IMR-90 (cell line): ENCODE data around the gene SEC16A. TPM values are rescaled to one million over a fixed set of nuclear protein-coding genes. Genes with fewer than 3 reads are reported as not detected.

Experiments used
- ATAC-seq: fragments of 200-7000 bp; cut with Tn5 transposase; 2 replicates; pipeline ENCODE4 v1.9.1; 2020; ENCODE audit warnings: low read depth, mild to moderate bottlenecking, moderate library complexity
- BruUV-seq: library from RNA; stranded (reverse); fragments of 400-500 nt; replicated peaks from 2 replicates; lab custom pipeline; 2021; lab: Mats Ljungman, UMichigan
- CTCF ChIA-PET: fragments of 300-600 bp; formaldehyde crosslinking; extraction: SDS; loops from one replicate; lab custom pipeline; 2021; ENCODE audit warnings: antibody characterized with exemption; lab: Yijun Ruan, JAX
- POLR2A ChIA-PET: fragments of 300-600 bp; sonication (Branson Sonifier 250); formaldehyde crosslinking; loops from one replicate; lab custom pipeline; 2022; ENCODE audit warnings: antibody characterized with exemption; ENCODE audit not compliant: unreplicated experiment; lab: Charles Lee
- DNase-seq: peaks from one replicate; pipeline ENCODE4 v3.0.0; 2013
- H2AFZ ChIP-seq: replicated peaks from 2 replicates; pipeline ENCODE3; 2013; ENCODE audit warnings: low read length, mild to moderate bottlenecking; ENCODE audit not compliant: poor library complexity
- H2AK5ac ChIP-seq: 2 replicates; pipeline ENCODE4 v1.6.1; 2013; ENCODE audit warnings: low read depth, low read length, inconsistent platforms
- H2AK9ac ChIP-seq: replicated peaks from 2 replicates; pipeline ENCODE3; 2013; ENCODE audit warnings: mild to moderate bottlenecking, low read depth, low read length, moderate library complexity; ENCODE audit not compliant: poor library complexity
- H2BK120ac ChIP-seq: 2 replicates; pipeline ENCODE4 v1.6.1; 2013; ENCODE audit warnings: low read depth, low read length, inconsistent platforms
- H2BK15ac ChIP-seq: 3 replicates; pipeline ENCODE4 v1.6.1; 2013; ENCODE audit warnings: low read depth, low read length, inconsistent platforms
- H2BK20ac ChIP-seq: 2 replicates; pipeline ENCODE4 v1.6.1; 2013; ENCODE audit warnings: low read depth, mild to moderate bottlenecking, inconsistent platforms, low read length, moderate library complexity
- H2BK5ac ChIP-seq: 2 replicates; pipeline ENCODE4 v1.6.1; 2013; ENCODE audit warnings: mild to moderate bottlenecking, low read depth, low read length, inconsistent platforms; ENCODE audit not compliant: poor library complexity, severe bottlenecking
- H3K14ac ChIP-seq: replicated peaks from 2 replicates; pipeline ENCODE4 v1.6.1; 2013; ENCODE audit warnings: low read depth, low read length, inconsistent platforms
- H3K18ac ChIP-seq: 2 replicates; pipeline ENCODE4 v1.6.1; 2013; ENCODE audit warnings: low read depth, low read length, control low read depth
- H3K23ac ChIP-seq: 2 replicates; pipeline ENCODE4 v1.6.1; 2013; ENCODE audit warnings: low read depth, low read length, inconsistent platforms
- H3K27ac ChIP-seq: 2 replicates; pipeline ENCODE4 v1.5.1; 2013; ENCODE audit warnings: mild to moderate bottlenecking, control low read depth, low read length; ENCODE audit not compliant: insufficient read depth
- H3K27me3 ChIP-seq: 2 replicates; pipeline ENCODE4 v1.6.1; 2013; ENCODE audit warnings: low read length; ENCODE audit not compliant: control insufficient read depth, insufficient read depth
- H3K36me3 ChIP-seq: 2 replicates; pipeline ENCODE4 v1.6.1; 2013; ENCODE audit warnings: low read length, mixed read lengths; ENCODE audit not compliant: control insufficient read depth, insufficient read depth
- H3K4ac ChIP-seq: 2 replicates; pipeline ENCODE4 v1.6.1; 2013; ENCODE audit warnings: low read depth, low read length, inconsistent platforms
- H3K4me1 ChIP-seq: 2 replicates; pipeline ENCODE4 v1.6.1; 2013; ENCODE audit warnings: low read length, mixed read lengths; ENCODE audit not compliant: control insufficient read depth, insufficient read depth
- H3K4me2 ChIP-seq: 2 replicates; pipeline ENCODE4 v1.6.1; 2013; ENCODE audit warnings: low read depth, mild to moderate bottlenecking, control low read depth, low read length, moderate library complexity
- H3K4me3 ChIP-seq: 2 replicates; pipeline ENCODE4 v1.5.1; 2013; ENCODE audit warnings: low read depth, mild to moderate bottlenecking, control low read depth, low read length, moderate library complexity; ENCODE audit not compliant: insufficient read depth
- H3K56ac ChIP-seq: 2 replicates; pipeline ENCODE4 v1.6.1; 2013; ENCODE audit warnings: low read length, inconsistent platforms; ENCODE audit not compliant: insufficient read depth; ENCODE audit errors: extremely low read depth
- H3K79me1 ChIP-seq, 2 experiments: 2 replicates each; pipeline ENCODE4 v1.6.1; 2013; ENCODE audit warnings: low read length in 2 of 2, inconsistent platforms in 1 of 2, low read depth in 1 of 2
- H3K9ac ChIP-seq: 2 replicates; pipeline ENCODE4 v1.6.1; 2013; ENCODE audit warnings: low read depth, low read length, control low read depth
- H3K9me1 ChIP-seq: 2 replicates; pipeline ENCODE4 v1.6.1; 2013; ENCODE audit warnings: low read length, inconsistent platforms; ENCODE audit not compliant: insufficient read depth
- H3K9me3 ChIP-seq: 2 replicates; pipeline ENCODE4 v1.6.1; 2013; ENCODE audit warnings: low read length; ENCODE audit not compliant: control insufficient read depth, insufficient read depth
- H4K20me1 ChIP-seq: 2 replicates; pipeline ENCODE4 v1.6.1; 2013; ENCODE audit warnings: low read length, inconsistent platforms; ENCODE audit not compliant: insufficient read depth
- H4K5ac ChIP-seq: 2 replicates; pipeline ENCODE4 v1.6.1; 2013; ENCODE audit warnings: mild to moderate bottlenecking, low read depth, low read length, control low read depth
- H4K8ac ChIP-seq, 2 experiments: 2 replicates each; pipeline ENCODE4 v1.6.1; 2013; ENCODE audit warnings: low read depth in 2 of 2, low read length in 2 of 2, control low read depth in 1 of 2, inconsistent platforms in 1 of 2
- H4K91ac ChIP-seq: 2 replicates; pipeline ENCODE4 v1.6.1; 2013; ENCODE audit warnings: low read depth, low read length, inconsistent platforms; ENCODE audit not compliant: insufficient read depth
- BHLHE40 ChIP-seq: fragments of 150-350 bp; IDR thresholded peaks from 2 replicates; pipeline ENCODE4 v1.6.1; 2016; ENCODE audit warnings: mild to moderate bottlenecking, low read depth, low read length
- CEBPB ChIP-seq: IDR thresholded peaks from 2 replicates; pipeline ENCODE4 v1.6.1; 2012; ENCODE audit warnings: low read depth, low read length, improper control_type of control experiment
- CHD1 ChIP-seq: IDR thresholded peaks from 2 replicates; pipeline ENCODE4 v1.6.1; 2012; ENCODE audit warnings: low read depth, low read length, improper control_type of control experiment
- ELK1 ChIP-seq: fragments of 150-350 bp; IDR thresholded peaks from 2 replicates; pipeline ENCODE4 v1.6.1; 2016; ENCODE audit warnings: low read depth, mild to moderate bottlenecking, low read length, moderate library complexity, borderline replicate concordance
- MAZ ChIP-seq: IDR thresholded peaks from 2 replicates; pipeline ENCODE4 v1.6.1; 2012; ENCODE audit warnings: low read depth, mild to moderate bottlenecking, low read length, improper control_type of control experiment, moderate library complexity, borderline replicate concordance
- RAD21 ChIP-seq: IDR thresholded peaks from 2 replicates; pipeline ENCODE4 v1.6.1; 2012; ENCODE audit warnings: low read length, improper control_type of control experiment
- USF2 ChIP-seq: fragments of 150-350 bp; IDR thresholded peaks from 2 replicates; pipeline ENCODE4 v1.6.1; 2017; ENCODE audit warnings: mild to moderate bottlenecking, antibody characterized with exemption, low read length, low read depth
- WGBS, 2 experiments: methylation state at CpG; one replicate each; pipeline versions ENCODE4 v1.1.5 to v1.1.7; 2013; ENCODE audit warnings: missing lambda C conversion rate in 2 of 2; ENCODE audit not compliant: insufficient read length in 1 of 2; ENCODE audit errors: extremely low coverage in 2 of 2; 5-methylcytosine and 5-hydroxymethylcytosine counted together
- dilution Hi-C: fragments of 300-500 bp; cut with HindIII; formaldehyde crosslinking; loops from one replicate; pipeline ENCODE4 v1.14.3; 2018; ENCODE audit warnings: low sequenced_read_pairs; ENCODE audit not compliant: unreplicated experiment
- in situ Hi-C: fragments of 300-500 bp; cut with MboI; formaldehyde crosslinking; loops from 3 replicates; pipeline ENCODE4 v1.14.3; 2019; ENCODE audit warnings: low sequenced_read_pairs, inconsistent platforms, mixed read lengths
- intact Hi-C: fragments of 100-400 bp; cut with micrococcal nuclease; formaldehyde crosslinking; loops from 2 replicates; pipeline ENCODE4 v1.10.0; 2022
- polyA plus RNA-seq, 3 experiments: library from polyadenylated mRNA; depleted of rRNA; stranded (reverse); fragments of >200 nt; gene quantifications; 2 replicates each; pipeline ENCODE4 v1.2.3, GENCODE V29; 2012; ENCODE audit warnings: low replicate concordance in 1 of 3
- total RNA-seq: library from RNA; depleted of rRNA; stranded (reverse); fragments of >200 nt; gene quantifications from 2 replicates; pipeline ENCODE4 v1.2.3, GENCODE V29; 2012

Gene SEC16A
- total and polyA plus RNA-seq, 2 of the 4 experiments (the other 2 are of a cell fraction): 12.2 to 48.1 TPM

- H3K79me1 ChIP-seq: peaks cover 22 to 42% of the 10 kb centered on the region in 2 experiments
- H3K4me3 ChIP-seq: no peak overlapping the region
- POLR2A ChIA-PET: no interaction called here
- H3K9me3 ChIP-seq: no peaks in the 10 kb centered on the region
- dilution Hi-C loops (no loop called here), intact Hi-C loops (no loop called here), in situ Hi-C loops (no loop called here)
- H3K4me2 ChIP-seq: no peak overlapping the region
- no peak overlapping the region for H4K8ac ChIP-seq
- H3K36me3 ChIP-seq: peaks cover 81% of the 10 kb centered on the region
- H2BK20ac ChIP-seq: no peak overlapping the region
- DNase-seq (no peak), ATAC-seq (no peak)
- no peak overlapping the region for H3K27ac ChIP-seq
- H3K18ac ChIP-seq: no peak overlapping the region
- H3K9ac ChIP-seq: no peak overlapping the region
- CTCF ChIA-PET: no interaction called here
- BruUV-seq: no TSS peak
- TF ChIP-seq MAZ (no peak), RAD21 (no peak), USF2 (no peak), CEBPB (no peak), ELK1 (no peak), BHLHE40 (no peak), CHD1 (no peak)
- no peak overlapping the region for H3K14ac ChIP-seq
- H3K9me1 ChIP-seq: no peaks in the 10 kb centered on the region
- WGBS, 2 experiments: 90% methylated on average over 9 of the region's 14 CpGs; no CpG with 5 or more reads in 1 of the 2 experiments
- H2BK5ac ChIP-seq: no peak overlapping the region
- H2BK120ac ChIP-seq: no peak overlapping the region
- no peak overlapping the region for H2AK5ac ChIP-seq
- no peak overlapping the region for H2AK9ac ChIP-seq
- H2AFZ ChIP-seq: no peak overlapping the region
- peaks cover 51% of the 10 kb centered on the region for H4K20me1 ChIP-seq
- H3K4me1 ChIP-seq: no peaks in the 10 kb centered on the region
- no peak overlapping the region for H2BK15ac ChIP-seq
- H3K4ac ChIP-seq: no peak overlapping the region
- no peak overlapping the region for H4K5ac ChIP-seq
- H4K91ac ChIP-seq: no peak overlapping the region
- no peaks in the 10 kb centered on the region for H3K27me3 ChIP-seq
- H3K23ac ChIP-seq: no peak overlapping the region
- H3K56ac ChIP-seq: no peak overlapping the region
Measured at GRCh38 chr9:136463578-136463977, 19.3 kb downstream of the SEC16A start.
